GM18511 (cell line): ENCODE measurements around the gene CHAMP1.

Source experiments
- ATAC-seq: cut with Tn5 transposase; IDR thresholded peaks from one replicate; pipeline ENCODE4 v1.9.1; 2021; ENCODE audit warnings: mild to moderate bottlenecking, moderate library complexity; ENCODE audit not compliant: unreplicated experiment

Gene CHAMP1

GRCh38 chr13:114296902-114297301, 17.4 kb upstream of the CHAMP1 start:
- no peak for ATAC-seq

GRCh38 chr13:114298866-114299265, 15.4 kb upstream of the CHAMP1 start:
- no peak for ATAC-seq

GRCh38 chr13:114299604-114300305, 14.5 kb upstream of the CHAMP1 start:
- no peak for ATAC-seq

DNA sequence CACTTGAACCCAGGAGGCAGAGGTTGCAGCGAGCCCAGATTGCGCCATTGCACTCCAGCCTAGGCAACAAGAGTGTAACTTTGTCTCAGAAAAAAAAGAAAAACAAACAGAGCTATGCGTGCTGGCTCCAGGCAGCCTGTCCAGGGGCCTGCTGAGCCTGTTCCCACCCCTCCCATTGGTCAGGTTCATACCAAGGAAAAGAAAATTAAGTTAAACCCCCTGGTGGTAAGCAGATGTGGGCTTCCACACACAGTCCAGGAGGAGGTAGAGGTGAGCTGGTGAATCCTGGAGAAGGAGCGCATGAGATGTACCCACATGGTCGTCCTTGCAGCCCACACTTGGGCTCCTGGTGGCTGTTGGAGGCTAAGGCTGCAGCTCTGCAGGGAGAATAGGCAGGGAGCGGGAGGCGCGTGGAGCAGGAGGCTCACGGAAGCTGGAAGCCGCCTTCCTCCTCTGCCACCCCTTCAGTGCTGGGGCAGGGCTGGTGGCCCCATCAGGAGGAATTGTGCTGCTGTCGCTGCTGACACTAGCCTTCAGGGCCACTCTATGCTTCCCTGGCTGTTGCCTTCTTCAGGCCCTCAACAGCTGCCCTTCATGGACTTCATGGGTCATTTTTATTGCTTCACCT, 10.5 kb upstream of the CHAMP1 start:
- no peak for ATAC-seq

- ATAC-seq, result no peak
Measured at GRCh38 chr13:114304346-114305034, 9.8 kb upstream of the CHAMP1 start.

DNA sequence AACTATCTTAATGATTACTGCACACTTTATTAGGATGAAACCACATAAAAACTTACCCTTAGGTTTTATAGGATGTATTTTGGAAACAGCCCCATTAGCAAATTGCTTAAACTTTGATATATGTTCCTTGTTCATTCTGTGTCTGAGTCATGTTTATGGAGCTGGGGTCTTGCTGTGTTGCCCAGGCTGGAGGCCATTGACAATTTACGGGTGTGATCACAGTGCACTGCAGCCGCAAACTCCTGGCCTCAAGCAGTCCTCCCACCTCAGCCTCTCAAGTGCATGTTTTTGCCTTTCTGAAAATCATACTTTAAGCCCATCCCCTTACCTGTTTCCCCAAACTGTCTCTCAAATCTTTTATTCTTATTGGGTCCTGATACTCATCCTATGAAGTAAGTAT, 5.2 kb upstream of the CHAMP1 start:
- no peak for ATAC-seq

GRCh38 chr13:114309806-114310410, 4.4 kb upstream of the CHAMP1 start:
- no peak for ATAC-seq

DNA sequence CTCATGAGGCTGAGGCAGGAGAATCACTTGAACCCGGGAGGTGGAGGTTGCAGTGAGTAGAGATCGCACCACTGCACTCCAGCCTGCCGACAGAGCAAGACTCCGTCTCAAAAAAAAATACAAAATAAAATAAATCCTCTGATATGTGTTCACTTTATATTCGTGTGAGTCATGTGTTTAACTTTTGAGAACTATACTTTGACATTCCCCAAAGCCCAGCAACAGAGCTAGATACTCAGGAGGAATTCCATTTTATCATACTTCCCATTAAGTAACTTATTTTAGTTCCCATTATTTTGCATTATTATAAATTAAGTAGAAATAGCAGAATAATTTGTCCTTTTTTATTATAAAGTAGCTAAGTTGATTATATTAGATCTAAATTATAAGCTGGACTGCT, 3.3 kb upstream of the CHAMP1 start:
- ATAC-seq, result no peak

DNA sequence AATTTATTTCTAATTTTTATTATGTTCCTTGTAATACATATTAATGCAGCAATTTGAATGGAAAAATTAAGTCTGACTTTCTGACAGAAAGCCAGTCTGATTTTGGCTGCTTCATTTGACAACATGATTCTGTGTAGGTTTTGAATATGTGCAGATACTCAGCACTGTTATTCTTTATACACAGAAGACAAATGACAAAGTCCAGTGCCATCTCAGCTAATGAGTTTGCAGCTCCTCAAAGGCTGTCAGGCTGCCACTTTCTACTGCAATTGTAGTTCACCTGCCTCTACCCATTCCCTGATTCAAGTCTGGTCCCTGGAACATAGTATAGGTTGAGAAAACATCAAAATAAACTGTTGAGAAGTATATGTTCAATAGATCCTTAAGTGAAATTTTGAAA, 2.9 kb upstream of the CHAMP1 start:
- no peak for ATAC-seq

- no peak for ATAC-seq
Measured at GRCh38 chr13:114311908-114312307, 2.4 kb upstream of the CHAMP1 start.

DNA sequence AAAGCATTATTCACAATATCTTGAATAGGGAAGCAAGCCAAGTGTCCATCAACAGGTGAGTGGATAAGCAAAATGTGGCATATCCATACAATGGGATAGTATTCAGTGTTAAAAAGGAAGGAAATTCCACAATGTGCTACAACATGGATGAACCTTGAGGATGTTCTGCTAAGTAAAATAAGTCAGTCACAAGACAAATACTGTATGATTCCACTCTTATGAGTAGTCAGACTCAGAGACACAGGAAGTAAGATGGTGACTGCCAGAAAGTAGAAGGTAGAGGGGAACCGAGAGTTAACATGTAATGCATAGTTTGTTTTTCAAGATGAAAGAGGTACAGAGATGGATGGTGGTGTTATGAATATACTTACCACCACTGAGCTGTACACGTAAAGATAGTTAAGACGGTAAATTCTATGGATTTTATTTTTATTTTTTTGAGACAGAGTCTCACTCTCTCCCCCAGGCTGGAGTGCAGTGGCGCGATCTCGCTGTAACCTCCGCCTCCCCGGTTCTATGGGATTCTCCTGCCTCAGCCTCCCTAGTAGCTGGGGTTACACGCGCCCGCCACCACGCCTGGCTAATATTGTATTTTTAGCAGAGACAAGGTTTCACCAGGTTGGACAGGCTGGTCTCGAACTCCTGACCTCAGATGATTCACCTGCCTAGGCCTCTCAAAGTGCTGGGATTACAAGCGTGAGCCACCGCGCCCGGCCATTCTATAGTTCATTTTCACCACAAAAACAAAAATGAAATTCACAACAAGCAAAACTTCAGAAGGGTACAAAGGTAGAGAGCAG, 1.0 kb upstream of the CHAMP1 start:
- ATAC-seq, result no peak

DNA sequence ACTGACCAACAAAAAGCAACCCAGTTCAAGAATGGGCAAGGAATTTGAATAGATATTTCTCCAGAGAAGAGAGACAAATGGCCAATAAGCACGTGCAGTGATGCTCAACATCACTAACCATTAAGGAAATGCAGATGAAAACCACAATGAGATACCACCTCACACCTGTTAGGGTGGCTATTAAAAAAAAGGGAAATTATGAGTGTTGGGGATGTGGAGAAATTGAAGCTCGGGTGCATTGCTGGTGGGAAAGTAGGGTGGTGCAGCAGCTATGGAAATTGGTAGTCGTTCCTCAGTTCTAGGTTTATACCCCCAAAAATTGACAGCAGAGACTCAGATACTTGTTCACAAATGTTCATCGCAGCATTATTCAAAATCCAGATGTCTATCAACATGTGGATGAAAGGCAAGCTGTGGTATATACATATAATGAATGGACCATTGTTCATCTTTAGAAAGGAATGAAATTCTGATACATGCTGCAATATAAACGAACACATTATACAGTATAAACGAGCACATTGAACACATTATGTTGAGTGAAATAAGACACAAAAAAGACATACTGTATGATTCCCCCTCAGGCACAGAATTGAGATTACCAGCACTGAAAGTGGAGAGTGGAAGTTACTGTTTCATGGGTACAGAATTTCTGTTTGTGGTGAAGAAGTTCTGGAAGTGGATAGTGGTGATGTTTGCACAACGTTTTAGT, 927 bp downstream of the CHAMP1 start:
- ATAC-seq, result no peak

DNA sequence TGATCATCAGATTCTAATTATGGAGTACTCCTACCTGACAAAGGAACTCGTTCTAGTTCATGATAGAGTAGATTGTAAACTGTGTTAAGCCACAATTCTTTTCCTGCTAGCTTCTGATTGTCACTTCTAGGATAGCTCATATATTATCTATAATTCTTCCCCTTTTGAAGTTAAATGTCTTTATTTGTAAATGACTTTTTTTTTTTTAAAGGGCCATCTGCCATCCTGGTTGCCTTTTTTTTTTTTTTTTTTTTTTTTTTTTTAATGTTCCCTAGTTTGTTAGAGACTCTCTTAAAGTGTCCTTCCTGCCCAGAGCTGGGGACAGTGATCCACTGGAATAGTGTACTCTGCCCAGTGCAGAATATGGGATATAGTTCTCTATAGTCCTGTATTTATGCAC, 4.3 kb downstream of the CHAMP1 start:
- no peak for ATAC-seq

- no peak for ATAC-seq
Measured at GRCh38 chr13:114319441-114319913, 5.2 kb downstream of the CHAMP1 start.

- ATAC-seq, result no peak
Measured at GRCh38 chr13:114320065-114320464, 5.8 kb downstream of the CHAMP1 start.

DNA sequence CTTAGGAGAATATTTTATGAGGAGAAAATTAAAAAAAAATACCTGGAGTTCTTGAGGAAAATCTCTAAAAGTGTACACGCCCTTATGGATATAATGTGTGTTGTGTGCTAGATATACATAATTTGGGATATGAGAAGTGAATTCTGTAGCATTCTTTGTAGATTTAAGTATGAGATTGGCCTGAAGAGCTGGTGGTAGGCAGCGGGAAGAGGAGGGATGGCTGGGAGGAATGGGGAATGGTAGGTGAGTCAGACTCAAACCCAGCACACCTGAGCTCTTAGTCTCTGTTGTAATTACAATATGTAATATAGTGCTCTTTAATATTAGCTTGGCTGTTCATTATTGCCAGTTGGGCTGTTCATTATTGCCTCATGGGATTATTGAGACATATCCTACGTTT, 7.0 kb downstream of the CHAMP1 start:
- ATAC-seq, result no peak

- ATAC-seq, result no peak
Measured at GRCh38 chr13:114323349-114323748, 9.0 kb downstream of the CHAMP1 start.

- ATAC-seq, result no peak
Measured at GRCh38 chr13:114324334-114324733, 10.0 kb downstream of the CHAMP1 start.

GRCh38 chr13:114325729-114326128, 11.4 kb downstream of the CHAMP1 start:
- no peak for ATAC-seq

DNA sequence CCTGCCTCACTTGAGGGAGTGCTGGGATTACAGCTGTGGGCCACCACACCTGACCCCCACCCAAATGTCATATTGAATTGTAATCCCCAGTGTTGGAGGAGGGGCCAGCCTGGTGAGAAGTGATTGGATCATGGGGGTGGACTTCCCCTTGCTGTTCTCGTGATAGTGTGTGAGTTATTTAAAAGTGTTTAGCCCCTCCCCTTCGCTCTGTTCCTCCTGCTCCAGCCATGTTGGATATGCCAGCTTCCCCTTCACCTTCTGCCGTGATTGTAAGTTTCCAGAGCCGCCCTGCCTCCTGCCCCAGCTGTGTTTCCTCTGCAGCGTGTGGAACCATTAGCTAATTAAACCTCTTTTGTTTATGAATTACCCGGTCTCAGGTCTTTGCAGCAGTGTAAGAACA, 13.7 kb downstream of the CHAMP1 start:
- ATAC-seq, result no peak
